ENCODE measurements around the gene METTL26. TPM values are rescaled to one million over a fixed set of nuclear protein-coding genes. Genes with fewer than 3 reads are reported as not detected.

METTL26 gene
- total RNA-seq, 1 donor: 51.8 TPM

- peak overlapping the region; percentile 88 for H3K4me3 ChIP-seq (ENCODE audit: low read depth, low read length)
- no peak for TF ChIP-seq CTCF (IDR thresholded peaks at IDR 0.05; ENCODE audit: insufficient read depth, low read depth, low read length)
- peak; percentile 97 for DNase-seq (ENCODE audit: low read depth)
Measured at GRCh38 chr16:588889-589657, 47.0 kb downstream of the METTL26 start.

- H3K4me3 ChIP-seq (ENCODE audit: low read depth, low read length): peak overlapping the region; percentile 88
- peak; percentile 79 for DNase-seq (ENCODE audit: low read depth)
- TF ChIP-seq CTCF (IDR thresholded peaks at IDR 0.05; ENCODE audit: insufficient read depth, low read depth, low read length): no peak
Measured at GRCh38 chr16:588639-588888, 47.5 kb downstream of the METTL26 start.

GRCh38 chr16:586645-587590 is 49.2 kb downstream of the METTL26 start:
- no peak for DNase-seq (ENCODE audit: low read depth)
- no peak overlapping the region for H3K4me3 ChIP-seq (ENCODE audit: low read depth, low read length)
- no peak for TF ChIP-seq CTCF (IDR thresholded peaks at IDR 0.05; ENCODE audit: insufficient read depth, low read depth, low read length)

- TF ChIP-seq CTCF (IDR thresholded peaks at IDR 0.05; ENCODE audit: insufficient read depth, low read depth, low read length): no peak
- DNase-seq (ENCODE audit: low read depth): no peak
- H3K4me3 ChIP-seq (ENCODE audit: low read depth, low read length): no peak overlapping the region
Measured at GRCh38 chr16:586047-586644, 50.0 kb downstream of the METTL26 start.

- no peak for DNase-seq (ENCODE audit: low read depth)
- no peak overlapping the region for H3K4me3 ChIP-seq (ENCODE audit: low read depth, low read length)
- no peak for TF ChIP-seq CTCF (IDR thresholded peaks at IDR 0.05; ENCODE audit: insufficient read depth, low read depth, low read length)
Measured at GRCh38 chr16:585351-585750, 50.8 kb downstream of the METTL26 start.

Other genes starting within 250 kb of the METTL26 start
- gene NME4, start 239.1 kb downstream of the METTL26 start, total RNA-seq: 126 TPM in 2 replicates
- gene DECR2, start 234.4 kb downstream of the METTL26 start, total RNA-seq: 11.6 and 16.0 TPM in 2 replicates
- 19.0 and 19.4 TPM in 2 replicates for gene RAB11FIP3, start 210.7 kb downstream of the METTL26 start, total RNA-seq
- gene CAPN15, start 108.6 kb downstream of the METTL26 start, total RNA-seq: 37.1 and 43.2 TPM in 2 replicates
- gene PRR35, start 75.9 kb downstream of the METTL26 start, total RNA-seq: not detected in 2 replicates
- 1.7 and 3.2 TPM in 2 replicates for gene NHLRC4, start 69.3 kb downstream of the METTL26 start, total RNA-seq
- gene PIGQ, start 66.3 kb downstream of the METTL26 start, total RNA-seq: 22.0 and 33.8 TPM in 2 replicates
- 9.9 and 10.6 TPM in 2 replicates for gene RAB40C, start 46.2 kb downstream of the METTL26 start, total RNA-seq
- under 0.01 and 0.43 TPM in 2 replicates for gene WFIKKN1, start 5.3 kb downstream of the METTL26 start, total RNA-seq
- 14.8 and 16.0 TPM in 2 replicates for gene MCRIP2, start 5.5 kb upstream of the METTL26 start, total RNA-seq
- gene WDR90, start 13.1 kb upstream of the METTL26 start, total RNA-seq: 12.5 and 18.7 TPM in 2 replicates
- gene RHOT2, start 31.8 kb upstream of the METTL26 start, total RNA-seq: 44.0 and 53.1 TPM in 2 replicates
- 1.3 and 1.9 TPM in 2 replicates for gene RHBDL1, start 39.4 kb upstream of the METTL26 start, total RNA-seq
- gene STUB1, start 44.1 kb upstream of the METTL26 start, total RNA-seq: 100 and 113 TPM in 2 replicates
- gene JMJD8, start 48.0 kb upstream of the METTL26 start, total RNA-seq: 35.4 and 36.3 TPM in 2 replicates
- gene WDR24, start 54.1 kb upstream of the METTL26 start, total RNA-seq: 8.2 and 9.0 TPM in 2 replicates
- gene FBXL16, start 69.5 kb upstream of the METTL26 start, total RNA-seq: under 0.01 TPM in 2 replicates
- 39.3 and 44.5 TPM in 2 replicates for gene METRN, start 78.8 kb upstream of the METTL26 start, total RNA-seq
- 19.4 and 37.0 TPM in 2 replicates for gene ANTKMT, start 84.8 kb upstream of the METTL26 start, total RNA-seq
- 1.3 and 3.2 TPM in 2 replicates for gene CCDC78, start 90.1 kb upstream of the METTL26 start, total RNA-seq
- gene HAGHL, start 90.8 kb upstream of the METTL26 start, total RNA-seq: 14.7 and 21.9 TPM in 2 replicates
- gene CIAO3, start 104.7 kb upstream of the METTL26 start, total RNA-seq: 31.6 and 37.1 TPM in 2 replicates
- gene MSLN, start 124.4 kb upstream of the METTL26 start, total RNA-seq: 0.32 and 0.86 TPM in 2 replicates
- gene RPUSD1, start 152.1 kb upstream of the METTL26 start, total RNA-seq: 21.2 and 32.2 TPM in 2 replicates
- gene CHTF18, start 152.3 kb upstream of the METTL26 start, total RNA-seq: 13.8 and 13.9 TPM in 2 replicates
- gene GNG13, start 164.4 kb upstream of the METTL26 start, total RNA-seq: not detected in 2 replicates